Cardiac fibroblast (primary cell): ENCODE data around the gene MSN.

Experiments used
- DNase-seq, 2 donors: peaks; one replicate each; pipeline versions ENCODE4 v3.0.0 to v3.0.0-alpha.2; 2010; ENCODE audit warnings: low read depth in 2 of 2
- H3K4me3 ChIP-seq, 2 donors: replicated peaks in 1 of 2; 1 replicate in 1 of 2; 2 replicates in 1 of 2; pipeline ENCODE4 v1.5.1; 2011; ENCODE audit warnings: low read depth in 2 of 2, low read length in 2 of 2, mild to moderate bottlenecking in 2 of 2, moderate library complexity in 1 of 2
- CTCF ChIP-seq: IDR thresholded peaks from one replicate; pipeline ENCODE4 v1.5.1; 2011; ENCODE audit warnings: low read depth, mild to moderate bottlenecking, low read length, inconsistent platforms

MSN gene

DNA sequence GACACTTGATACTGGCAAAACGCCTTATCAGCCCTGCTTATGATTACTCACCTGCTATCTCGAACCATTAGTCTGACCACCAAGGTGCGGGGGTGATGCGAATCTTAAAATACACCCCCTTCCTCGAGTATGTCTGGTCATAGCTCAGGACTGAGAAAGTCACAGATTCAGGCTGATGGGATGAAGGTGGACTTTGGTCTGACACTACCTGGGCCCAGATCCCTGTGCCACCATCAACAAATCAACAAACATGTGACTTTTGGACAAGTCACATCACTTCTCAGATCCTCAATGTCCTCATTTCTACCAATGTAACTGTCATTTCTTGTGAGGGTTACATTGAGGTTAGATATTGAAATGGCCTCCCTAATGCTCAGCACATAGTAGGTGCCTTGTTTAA, 9.8 kb upstream of the MSN start:
- no peak for DNase-seq
- no peak for TF ChIP-seq CTCF

GRCh38 chrX:65658229-65658628, 9.2 kb upstream of the MSN start:
- no peak overlapping the region for H3K4me3 ChIP-seq
- TF ChIP-seq CTCF, result no peak
- DNase-seq, result no peak

More for the DNA sequence above, 9.8 kb upstream of the MSN start:
- no peak overlapping the region for H3K4me3 ChIP-seq

- H3K4me3 ChIP-seq, result no peak overlapping the region
- DNase-seq, result no peak
- no peak for TF ChIP-seq CTCF
Observed at GRCh38 chrX:65667157-65667502, 324 bp upstream of the MSN start.

DNA sequence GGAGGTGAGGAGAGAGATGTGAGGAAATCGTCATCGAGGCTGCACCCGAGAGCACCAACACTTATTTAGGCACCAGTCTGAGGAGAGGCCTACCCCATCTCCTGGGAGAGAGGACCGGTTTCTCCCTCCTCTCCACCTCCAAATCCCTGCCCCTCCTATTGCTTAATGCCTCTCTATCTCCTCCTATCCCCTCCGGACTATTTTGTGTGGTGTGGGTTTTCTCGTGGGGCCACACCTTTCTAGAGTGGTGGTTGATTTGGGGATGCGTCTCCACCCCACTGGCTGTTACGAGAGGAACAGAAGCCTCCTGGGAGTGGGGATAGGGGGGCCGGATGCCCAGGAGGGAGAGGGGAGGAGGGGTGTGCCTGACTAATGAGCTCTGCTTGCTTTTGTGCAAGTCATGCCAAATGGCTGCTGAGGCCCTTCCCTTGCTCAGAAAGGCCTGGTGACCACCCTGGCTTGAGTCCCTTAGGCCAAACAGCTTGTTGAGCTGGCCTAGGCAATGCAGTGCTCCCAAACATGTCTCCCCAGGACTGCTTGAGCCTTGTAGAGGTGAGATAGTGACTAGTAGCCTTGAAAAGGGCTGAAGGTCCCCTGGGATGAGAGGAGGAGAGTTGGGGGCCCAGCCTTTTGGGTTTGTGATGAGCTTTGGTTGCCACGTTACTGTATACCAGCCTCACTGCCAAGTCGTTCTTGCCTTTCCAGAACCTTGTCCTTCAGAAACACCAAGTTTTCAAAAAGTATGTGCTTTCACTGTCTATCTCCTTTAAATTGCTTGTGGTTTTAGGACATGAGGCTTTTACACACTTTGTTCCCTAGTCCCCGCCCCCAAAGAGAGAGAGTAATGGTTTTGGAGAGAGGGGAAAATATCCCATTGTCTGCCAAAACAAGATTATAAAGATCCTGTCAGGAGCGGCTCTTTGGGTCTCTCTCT, 1.2 kb downstream of the MSN start:
- no peak for TF ChIP-seq CTCF
- peak; percentile 86 to 90 for DNase-seq
- H3K4me3 ChIP-seq, result peak overlapping the region; percentile 71 to 84

- H3K4me3 ChIP-seq, result peak overlapping the region in 1 of 2 donors; percentile 32
- no peak for DNase-seq
- TF ChIP-seq CTCF, result no peak
Observed at GRCh38 chrX:65671286-65671685, 3.8 kb downstream of the MSN start.

GRCh38 chrX:65671966-65672365, 4.5 kb downstream of the MSN start:
- peak overlapping the region in 1 of 2 donors; percentile 18 for H3K4me3 ChIP-seq
- TF ChIP-seq CTCF, result no peak
- peak; percentile 51 to 70 for DNase-seq
